HG02938 (cell line): Measurements from ENCODE around the gene ALG10B.
"Not testable (repeated sequence)": the region's sequence is repeated elsewhere in the genome, so short reads cannot be mapped to it uniquely, and the experiment has no call there.

Source experiments
- ATAC-seq: cut with Tn5 transposase; IDR thresholded peaks from one replicate; pipeline ENCODE4 v1.9.1; 2021; ENCODE audit warnings: mild to moderate bottlenecking, moderate library complexity; ENCODE audit not compliant: unreplicated experiment

The ALG10B gene

GRCh38 chr12:38316391-38317129 lies at the start of gene ALG10B:
Gene ALG10B (plus strand): TSS chr12:38316774. CDS start chr12:38316894, 120 bp downstream.
- ATAC-seq = peak; percentile 100

GRCh38 chr12:38268612-38269011 lies 48.0 kb upstream of the ALG10B start:
- no peak for ATAC-seq

GRCh38 chr12:38269897-38270296 lies 46.7 kb upstream of the ALG10B start:
- ATAC-seq = no peak

GRCh38 chr12:38279756-38280155 lies 36.8 kb upstream of the ALG10B start:
- no peak for ATAC-seq

- no peak for ATAC-seq
Measured at GRCh38 chr12:38282886-38283285, 33.7 kb upstream of the ALG10B start.

GRCh38 chr12:38289396-38289795 lies 27.2 kb upstream of the ALG10B start:
- no peak for ATAC-seq

GRCh38 chr12:38291160-38291559 lies 25.4 kb upstream of the ALG10B start:
- ATAC-seq = no peak

GRCh38 chr12:38302972-38303371 lies 13.6 kb upstream of the ALG10B start:
- not testable (repeated sequence) for ATAC-seq

- not testable (repeated sequence) for ATAC-seq
Measured at GRCh38 chr12:38321966-38322365, 5.4 kb downstream of the ALG10B start.

GRCh38 chr12:38324912-38325311 lies 8.3 kb downstream of the ALG10B start:
- no peak for ATAC-seq

GRCh38 chr12:38327356-38327755 lies 10.8 kb downstream of the ALG10B start:
- ATAC-seq = no peak

- ATAC-seq = peak; percentile 70
Measured at GRCh38 chr12:38328306-38328895, 11.8 kb downstream of the ALG10B start.

GRCh38 chr12:38330414-38330813 lies 13.8 kb downstream of the ALG10B start:
- not testable (repeated sequence) for ATAC-seq

- ATAC-seq = no peak
Measured at GRCh38 chr12:38332814-38333213, 16.2 kb downstream of the ALG10B start.

- ATAC-seq = no peak
Measured at GRCh38 chr12:38342444-38342843, 25.9 kb downstream of the ALG10B start.

GRCh38 chr12:38343256-38343655 lies 26.7 kb downstream of the ALG10B start:
- ATAC-seq = not testable (repeated sequence)

GRCh38 chr12:38343916-38344315 lies 27.3 kb downstream of the ALG10B start:
- ATAC-seq = not testable (repeated sequence)

- peak; percentile 99 for ATAC-seq
Measured at GRCh38 chr12:38350342-38351174, 34.0 kb downstream of the ALG10B start.

- not testable (repeated sequence) for ATAC-seq
Measured at GRCh38 chr12:38351175-38351508, 34.6 kb downstream of the ALG10B start.

GRCh38 chr12:38367506-38367905 lies 50.9 kb downstream of the ALG10B start:
- ATAC-seq = no peak

GRCh38 chr12:38370311-38370710 lies 53.7 kb downstream of the ALG10B start:
- no peak for ATAC-seq

GRCh38 chr12:38373784-38374183 lies 57.2 kb downstream of the ALG10B start:
- no peak for ATAC-seq
